Colonic mucosa (tissue), 4 donors: ENCODE results near the gene C1orf210. TPM values are rescaled to one million over a fixed set of nuclear protein-coding genes. Genes with fewer than 3 reads are reported as not detected.

Experiments
- DNase-seq: peaks from one replicate; pipeline ENCODE4 v3.0.0-alpha.2; 2020
- H3K27ac ChIP-seq: fragments of 200-600 bp; one replicate; pipeline ENCODE4 v1.8.0; 2021
- H3K27me3 ChIP-seq: fragments of 200-600 bp; one replicate; pipeline ENCODE4 v1.8.0; 2021
- H3K36me3 ChIP-seq: fragments of 200-600 bp; one replicate; pipeline ENCODE4 v1.8.0; 2021
- H3K4me1 ChIP-seq: fragments of 200-600 bp; one replicate; pipeline ENCODE4 v1.8.0; 2021; ENCODE audit warnings: mild to moderate bottlenecking
- H3K4me3 ChIP-seq: fragments of 200-600 bp; one replicate; pipeline ENCODE4 v1.8.0; 2021
- H3K9ac ChIP-seq, 2 donors: one replicate each; pipeline ENCODE4 v1.7.0; 2013; ENCODE audit warnings: control low read depth in 2 of 2, low read depth in 2 of 2, low read length in 2 of 2
- H3K9me3 ChIP-seq: fragments of 200-600 bp; one replicate; pipeline ENCODE4 v1.8.0; 2021
- CTCF ChIP-seq: fragments of 200-600 bp; IDR thresholded peaks from one replicate; pipeline ENCODE4 v1.8.0; 2022; ENCODE audit warnings: antibody characterized with exemption, mild to moderate bottlenecking
- intact Hi-C: fragments of 100-400 bp; cut with DNase I; formaldehyde crosslinking; loops from one replicate; pipeline ENCODE4 v1.14.1; 2022
- total RNA-seq, 2 donors: library from RNA; stranded (reverse); fragmentation: NEBNext Ultra II Directional in 1 of 2; extraction: Animal tissue kit (Norgen Biotek cat#: 25700) in 1 of 2; gene quantifications; one replicate each; pipeline ENCODE4 v1.2.1, GENCODE V29; 2021
- donor health status: healthy.
- donor health status: DM: no; HTN: no; CAD: no.
- donor health status: DM: no; HTN: no; CAD: no.

Gene C1orf210
- total RNA-seq, 2 donors from 2014 or later, result 67.4 to 94.3 TPM

- Histone ChIP-seq H3K36me3 (no peaks in the 10 kb centered on the region), H3K27ac (no peak overlapping the region), H3K9ac (no peak overlapping the region), H3K4me3 (no peak overlapping the region), H3K4me1 (peaks cover 4% of the 10 kb centered on the region), H3K27me3 (no peaks in the 10 kb centered on the region), H3K9me3 (no peaks in the 10 kb centered on the region)
- no peak for DNase-seq
- intact Hi-C loops, result no loop called here
- no peak for TF ChIP-seq CTCF
Measured at GRCh38 chr1:43292216-43292615, 6.8 kb upstream of the C1orf210 start.

- intact Hi-C loops, result no loop called here
- H3K4me3 ChIP-seq, result no peak overlapping the region
- H3K9ac ChIP-seq, result no peak overlapping the region
- H3K27ac ChIP-seq, result no peak overlapping the region
- H3K4me1 ChIP-seq, result no peaks in the 10 kb centered on the region
- no peaks in the 10 kb centered on the region for H3K27me3 ChIP-seq
- H3K9me3 ChIP-seq, result no peaks in the 10 kb centered on the region
- no peak for TF ChIP-seq CTCF
- DNase-seq, result no peak
- no peaks in the 10 kb centered on the region for H3K36me3 ChIP-seq
Measured at GRCh38 chr1:43288785-43289706, 3.7 kb upstream of the C1orf210 start.

- no peaks in the 10 kb centered on the region for H3K27me3 ChIP-seq
- H3K27ac ChIP-seq, result no peak overlapping the region
- no peak overlapping the region for H3K9ac ChIP-seq
- H3K4me3 ChIP-seq, result no peak overlapping the region
- no peaks in the 10 kb centered on the region for H3K36me3 ChIP-seq
- DNase-seq, result no peak
- TF ChIP-seq CTCF, result no peak
- no peaks in the 10 kb centered on the region for H3K4me1 ChIP-seq
- intact Hi-C loops, result no loop called here
- H3K9me3 ChIP-seq, result no peaks in the 10 kb centered on the region
Measured at GRCh38 chr1:43288058-43288784, 2.8 kb upstream of the C1orf210 start.

- intact Hi-C loops, result no loop called here
- Histone ChIP-seq H3K4me3 (no peak overlapping the region), H3K9me3 (no peaks in the 10 kb centered on the region), H3K9ac (no peak overlapping the region), H3K4me1 (no peaks in the 10 kb centered on the region), H3K27ac (peak overlapping the region; percentile 85), H3K27me3 (no peaks in the 10 kb centered on the region), H3K36me3 (no peaks in the 10 kb centered on the region)
- no peak for TF ChIP-seq CTCF
- DNase-seq, result no peak
Measured at GRCh38 chr1:43286533-43286932, 1.2 kb upstream of the C1orf210 start.

GRCh38 chr1:43286115-43286514 lies 734 bp upstream of the C1orf210 start:
- peak; percentile 52 for DNase-seq
- H3K4me1 ChIP-seq, result no peaks in the 10 kb centered on the region
- intact Hi-C loops, result no loop called here
- H3K27ac ChIP-seq, result peak overlapping the region; percentile 85
- H3K9ac ChIP-seq, result peak overlapping the region in 1 of 2 donors; percentile 93
- no peaks in the 10 kb centered on the region for H3K9me3 ChIP-seq
- H3K4me3 ChIP-seq, result peak overlapping the region; percentile 36
- no peaks in the 10 kb centered on the region for H3K27me3 ChIP-seq
- no peaks in the 10 kb centered on the region for H3K36me3 ChIP-seq
- TF ChIP-seq CTCF, result no peak
